Activated CD8-positive, alpha-beta memory T cell treated with anti-CD3 and anti-CD28 coated beads, Interleukin-2, amount 50 U/mL, for 48 hours (primary cell): Measurements from ENCODE around the gene CNTN5.

Experiments
- DNase-seq: peaks from one replicate; pipeline ENCODE4 v3.0.0-alpha.2; 2020

CNTN5 gene

DNA sequence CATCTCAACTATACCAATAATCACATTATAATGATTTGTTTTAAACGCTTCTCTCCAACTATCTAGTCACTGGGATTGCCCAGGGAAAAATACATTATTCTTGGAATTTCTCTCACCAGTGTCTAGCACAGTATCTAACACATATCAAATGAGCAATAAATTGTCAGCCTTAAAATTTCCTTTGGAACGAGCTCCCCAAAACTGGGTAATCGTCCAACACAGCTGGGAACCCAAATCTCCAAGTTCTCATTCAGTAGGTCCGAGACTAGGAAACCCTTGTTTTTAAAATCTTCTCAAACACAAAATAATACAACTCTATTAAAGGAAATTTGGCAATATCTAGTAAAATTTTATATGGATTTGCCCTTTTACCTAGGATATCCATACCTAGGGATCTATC, 1338.5 kb downstream of the CNTN5 start:
- DNase-seq: no peak

- no peak for DNase-seq
Measured at GRCh38 chr11:100367892-100368291, 1347.1 kb downstream of the CNTN5 start.

DNA sequence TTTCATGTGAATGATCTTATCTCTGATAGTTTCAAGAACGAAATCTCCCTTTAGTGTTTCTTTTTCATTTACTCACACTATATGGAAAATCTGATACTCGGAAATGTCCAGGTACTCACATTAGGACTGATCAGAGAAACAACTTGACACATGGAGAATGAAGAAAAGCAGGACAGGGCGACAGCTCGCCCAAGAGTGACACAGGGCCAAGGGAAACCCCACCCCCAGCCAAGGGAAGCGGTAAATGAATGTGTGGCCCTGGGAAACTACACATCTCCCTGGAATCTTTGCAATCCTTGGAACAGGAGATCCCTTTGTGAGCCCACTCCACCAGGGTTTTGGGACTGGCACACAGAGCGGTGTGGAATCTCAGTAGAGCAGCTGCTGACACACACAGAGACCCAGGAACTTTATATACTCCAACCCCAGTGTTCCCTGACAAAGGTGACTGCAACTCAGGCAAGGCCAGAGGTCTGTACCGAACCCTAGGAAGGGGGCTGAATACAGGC, 1362.7 kb downstream of the CNTN5 start:
- no peak for DNase-seq

DNA sequence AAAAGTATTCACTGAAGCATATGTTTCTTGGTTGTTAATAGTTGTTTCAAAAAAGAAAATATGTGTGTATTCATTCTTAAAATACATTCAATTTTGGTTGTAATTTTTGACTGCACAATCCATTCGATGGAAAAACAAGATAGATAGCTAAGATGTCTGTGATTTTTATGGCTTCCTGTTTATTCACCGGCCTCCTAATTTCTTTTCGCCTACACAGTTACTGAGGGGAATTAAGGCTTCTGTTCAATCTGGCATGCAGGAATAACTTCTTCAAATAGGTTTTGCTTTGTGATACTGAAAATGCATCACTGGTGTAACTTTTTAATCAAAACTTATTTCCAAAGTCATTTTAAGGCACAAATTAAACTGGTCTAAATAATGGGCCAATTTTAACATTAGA, 1375.5 kb downstream of the CNTN5 start:
- no peak for DNase-seq

- no peak for DNase-seq
Measured at GRCh38 chr11:100397401-100397800, 1376.7 kb downstream of the CNTN5 start.

GRCh38 chr11:100403816-100404215, 1383.1 kb downstream of the CNTN5 start:
- DNase-seq: no peak

DNA sequence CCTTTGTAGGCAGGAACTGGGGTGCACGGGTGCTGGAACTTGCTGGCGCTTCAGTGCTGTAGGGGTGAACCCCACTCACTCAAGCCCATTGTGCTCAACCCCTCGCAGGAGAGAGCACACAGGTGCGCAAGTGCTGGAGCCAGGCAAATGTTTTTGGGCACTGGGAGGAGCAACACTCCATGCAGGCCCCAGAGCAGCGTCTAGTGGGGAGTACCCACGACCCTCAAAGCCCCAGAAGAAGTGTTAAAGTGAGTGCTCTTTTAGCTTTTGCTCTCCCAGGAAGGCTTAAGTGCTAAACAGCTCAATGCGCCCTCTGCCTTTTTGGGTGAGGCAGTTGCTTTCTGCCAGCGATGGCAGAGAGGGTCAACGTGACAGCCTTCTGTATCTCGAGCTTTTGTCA, 1384.2 kb downstream of the CNTN5 start:
- no peak for DNase-seq
